ENCODE measurements around the gene TNFRSF1B.

Gene TNFRSF1B

DNA sequence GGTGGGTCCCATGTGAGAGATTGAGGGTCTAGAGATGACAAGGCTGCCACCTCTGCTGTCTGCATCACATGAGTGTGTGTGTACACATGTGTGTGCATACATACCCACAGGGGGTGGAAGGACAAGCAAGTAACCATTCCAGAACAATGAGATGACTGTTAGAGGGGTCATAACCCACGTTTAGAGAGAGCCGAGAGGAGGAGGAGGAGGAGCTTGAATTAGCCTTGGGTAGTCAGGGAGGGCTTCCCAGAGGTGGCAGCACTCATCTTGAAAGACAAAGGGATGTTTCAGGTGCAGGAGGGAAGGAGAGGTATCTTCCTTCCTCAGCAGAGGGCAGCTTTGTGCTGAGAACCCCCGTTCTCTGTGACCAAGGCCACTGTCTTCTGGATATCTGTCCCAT lies 21.3 kb downstream of the TNFRSF1B start:
- Histone ChIP-seq H2AFZ (ENCODE audit: low read depth) (no peak overlapping the region), H3K27me3 (ENCODE audit: insufficient read depth, low read depth) (no peaks in the 10 kb centered on the region), H3K27ac (no peak overlapping the region), H3K9ac (no peak overlapping the region), H3K4me1 (ENCODE audit: low read depth, poor library complexity, severe bottlenecking) (no peaks in the 10 kb centered on the region), H3K4me2 (no peak overlapping the region), H3K79me2 (ENCODE audit: insufficient read depth, low read depth) (peaks cover 38% of the 10 kb centered on the region; the same call in 1 of the 2 replicates), H3K4me3 (IDR thresholded peaks at IDR 0.05; ENCODE audit: insufficient read depth, low read depth, low read length) (no peak overlapping the region), H3K36me3 (ENCODE audit: insufficient read depth) (no peaks in the 10 kb centered on the region), H4K20me1 (ENCODE audit: insufficient read depth) (peaks cover 16% of the 10 kb centered on the region; the same call in 1 of the 2 replicates)
- no peak for TF ChIP-seq CTCF (conservative IDR thresholded peaks at IDR 0.05; ENCODE audit: low read depth, low read length)

- no peak for TF ChIP-seq CTCF (conservative IDR thresholded peaks at IDR 0.05; ENCODE audit: low read depth, low read length)
- Histone ChIP-seq H2AFZ (ENCODE audit: low read depth) (no peak overlapping the region), H3K4me1 (ENCODE audit: low read depth, poor library complexity, severe bottlenecking) (no peaks in the 10 kb centered on the region), H4K20me1 (ENCODE audit: insufficient read depth) (peaks cover 16% of the 10 kb centered on the region; the same call in 1 of the 2 replicates), H3K4me3 (IDR thresholded peaks at IDR 0.05; ENCODE audit: insufficient read depth, low read depth, low read length) (no peak overlapping the region), H3K4me2 (no peak overlapping the region), H3K79me2 (ENCODE audit: insufficient read depth, low read depth) (peaks cover 37% of the 10 kb centered on the region; the same call in 1 of the 2 replicates), H3K27ac (no peak overlapping the region), H3K9ac (no peak overlapping the region), H3K36me3 (ENCODE audit: insufficient read depth) (no peaks in the 10 kb centered on the region), H3K27me3 (ENCODE audit: insufficient read depth, low read depth) (no peaks in the 10 kb centered on the region)
Observed at GRCh38 chr1:12188657-12189327, 22.0 kb downstream of the TNFRSF1B start.

- H3K4me2 ChIP-seq = no peak overlapping the region
- H3K27me3 ChIP-seq (ENCODE audit: insufficient read depth, low read depth) = no peaks in the 10 kb centered on the region
- TF ChIP-seq CTCF (conservative IDR thresholded peaks at IDR 0.05; ENCODE audit: low read depth, low read length) = no peak
- peaks cover 16% of the 10 kb centered on the region; the same call in 1 of the 2 replicates for H4K20me1 ChIP-seq (ENCODE audit: insufficient read depth)
- H3K79me2 ChIP-seq (ENCODE audit: insufficient read depth, low read depth) = peaks cover 32% of the 10 kb centered on the region; the same call in 1 of the 2 replicates
- H3K9ac ChIP-seq = no peak overlapping the region
- no peak overlapping the region for H3K4me3 ChIP-seq (IDR thresholded peaks at IDR 0.05; ENCODE audit: insufficient read depth, low read depth, low read length)
- H3K4me1 ChIP-seq (ENCODE audit: low read depth, poor library complexity, severe bottlenecking) = no peaks in the 10 kb centered on the region
- no peak overlapping the region for H2AFZ ChIP-seq (ENCODE audit: low read depth)
- no peaks in the 10 kb centered on the region for H3K36me3 ChIP-seq (ENCODE audit: insufficient read depth)
- H3K27ac ChIP-seq = no peak overlapping the region
Observed at GRCh38 chr1:12189328-12189682, 22.5 kb downstream of the TNFRSF1B start.

GRCh38 chr1:12191242-12192032 lies 24.6 kb downstream of the TNFRSF1B start:
- no peaks in the 10 kb centered on the region for H3K27me3 ChIP-seq (ENCODE audit: insufficient read depth, low read depth)
- no peaks in the 10 kb centered on the region for H3K4me1 ChIP-seq (ENCODE audit: low read depth, poor library complexity, severe bottlenecking)
- no peak for TF ChIP-seq CTCF (conservative IDR thresholded peaks at IDR 0.05; ENCODE audit: low read depth, low read length)
- peaks cover 16% of the 10 kb centered on the region; the same call in 1 of the 2 replicates for H3K79me2 ChIP-seq (ENCODE audit: insufficient read depth, low read depth)
- no peaks in the 10 kb centered on the region for H3K36me3 ChIP-seq (ENCODE audit: insufficient read depth)
- no peak overlapping the region for H2AFZ ChIP-seq (ENCODE audit: low read depth)
- H3K4me3 ChIP-seq (IDR thresholded peaks at IDR 0.05; ENCODE audit: insufficient read depth, low read depth, low read length) = no peak overlapping the region
- H3K4me2 ChIP-seq = no peak overlapping the region
- no peak overlapping the region for H3K9ac ChIP-seq
- H3K27ac ChIP-seq = no peak overlapping the region
- H4K20me1 ChIP-seq (ENCODE audit: insufficient read depth) = peaks cover 16% of the 10 kb centered on the region; the same call in 1 of the 2 replicates

Measured in KMS-11 (cell line).